ENCODE measurements around the gene TAT.

DNA sequence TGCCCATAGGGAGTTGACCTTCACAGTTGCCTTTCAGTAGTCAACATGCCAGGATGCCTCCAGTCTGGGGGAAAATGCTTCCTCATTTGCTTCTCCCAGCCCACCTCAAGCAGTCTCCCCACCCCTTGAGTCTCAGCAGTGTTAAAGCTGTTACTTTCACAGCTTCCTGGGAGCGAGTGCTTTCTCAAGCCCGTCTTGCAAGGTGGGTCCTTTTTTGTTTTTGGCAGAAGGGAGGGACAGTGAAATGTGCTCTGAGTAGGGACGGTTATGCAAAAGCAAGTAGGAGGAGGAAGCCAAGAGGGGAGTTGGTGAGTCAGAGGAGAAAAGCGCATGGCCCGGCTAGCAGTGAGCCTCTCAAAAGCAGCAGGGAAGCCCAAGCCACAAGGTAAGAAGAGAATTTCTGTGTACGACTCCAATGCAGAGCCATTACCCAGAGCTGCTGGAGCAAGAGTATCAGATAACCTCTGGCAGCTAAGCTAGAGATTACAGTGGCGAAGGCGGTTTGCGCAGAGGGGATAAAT lies 50.7 kb downstream of the TAT start, which contains the start of gene CHST4:
- TF ChIP-seq POLR2A (IDR thresholded peaks at IDR 0.05; ENCODE audit: low read depth, low read length) (no peak), POLR2AphosphoS5 (IDR thresholded peaks at IDR 0.05; ENCODE audit: low read depth, low read length) (no peak)

Data from GM12891 (cell line).